Left kidney (tissue), 2 donors: ENCODE data around the gene DUSP15. TPM values are rescaled to one million over a fixed set of nuclear protein-coding genes. Genes with fewer than 3 reads are reported as not detected.
A peak's percentile ranks its signal among the peaks of the same experiment; 100 is the strongest.

ENCODE experiments used
- DNase-seq: peaks from one replicate; pipeline ENCODE4 v3.0.0-alpha.2; 2013
- polyA plus RNA-seq: library from polyadenylated mRNA; unstranded; fragments of 120-200 nt; gene quantifications from one replicate; pipeline ENCODE4 v1.2.1, GENCODE V29; 2013; ENCODE audit not compliant: insufficient read length

The DUSP15 gene
- polyA plus RNA-seq, 1 donor, result 16.0 TPM

- DNase-seq, result no peak
Observed at GRCh38 chr20:31897541-31897940, 27.2 kb upstream of the DUSP15 start.

- no peak for DNase-seq
Observed at GRCh38 chr20:31896049-31896448, 25.7 kb upstream of the DUSP15 start.

GRCh38 chr20:31894980-31895675 lies 24.8 kb upstream of the DUSP15 start:
- peak; percentile 52 for DNase-seq

GRCh38 chr20:31890646-31891045 lies 20.3 kb upstream of the DUSP15 start:
- DNase-seq, result no peak

- DNase-seq, result no peak
Observed at GRCh38 chr20:31883829-31884228, 13.5 kb upstream of the DUSP15 start.

GRCh38 chr20:31881945-31882344 lies 11.6 kb upstream of the DUSP15 start:
- no peak for DNase-seq

- peak; percentile 94 for DNase-seq
Observed at GRCh38 chr20:31879143-31879987, 9.0 kb upstream of the DUSP15 start.

- DNase-seq, result no peak
Observed at GRCh38 chr20:31877684-31878083, 7.4 kb upstream of the DUSP15 start.

- no peak for DNase-seq
Observed at GRCh38 chr20:31875671-31876070, 5.3 kb upstream of the DUSP15 start.

- no peak for DNase-seq
Observed at GRCh38 chr20:31872406-31872805, 2.1 kb upstream of the DUSP15 start.

- no peak for DNase-seq
Observed at GRCh38 chr20:31871618-31871954, 1.3 kb upstream of the DUSP15 start.

- DNase-seq, result no peak
Observed at GRCh38 chr20:31870726-31871617, 645 bp upstream of the DUSP15 start.

GRCh38 chr20:31869673-31869941 lies 720 bp downstream of the DUSP15 start:
- DNase-seq, result no peak

- DNase-seq, result no peak
Observed at GRCh38 chr20:31868853-31869672, 1.3 kb downstream of the DUSP15 start.

GRCh38 chr20:31866221-31866620 lies 4.1 kb downstream of the DUSP15 start:
- no peak for DNase-seq

- DNase-seq, result no peak
Observed at GRCh38 chr20:31864521-31865400, 5.6 kb downstream of the DUSP15 start.

- no peak for DNase-seq
Observed at GRCh38 chr20:31863296-31864085, 6.8 kb downstream of the DUSP15 start.

GRCh38 chr20:31862506-31862905 lies 7.8 kb downstream of the DUSP15 start:
- DNase-seq, result no peak

- no peak for DNase-seq
Observed at GRCh38 chr20:31862157-31862470, 8.2 kb downstream of the DUSP15 start.
